Nucleus accumbens (tissue), 56 donors: ENCODE results near the gene SMG1.
"Not testable (repeated sequence)": the region's sequence is repeated elsewhere in the genome, so short reads cannot be mapped to it uniquely, and the experiment has no call there.

Source experiments
- DNase-seq, 56 donors: peaks; one replicate each; lab custom pipeline; 2025; lab: John Stamatoyannopoulos, UW

The SMG1 gene

DNA sequence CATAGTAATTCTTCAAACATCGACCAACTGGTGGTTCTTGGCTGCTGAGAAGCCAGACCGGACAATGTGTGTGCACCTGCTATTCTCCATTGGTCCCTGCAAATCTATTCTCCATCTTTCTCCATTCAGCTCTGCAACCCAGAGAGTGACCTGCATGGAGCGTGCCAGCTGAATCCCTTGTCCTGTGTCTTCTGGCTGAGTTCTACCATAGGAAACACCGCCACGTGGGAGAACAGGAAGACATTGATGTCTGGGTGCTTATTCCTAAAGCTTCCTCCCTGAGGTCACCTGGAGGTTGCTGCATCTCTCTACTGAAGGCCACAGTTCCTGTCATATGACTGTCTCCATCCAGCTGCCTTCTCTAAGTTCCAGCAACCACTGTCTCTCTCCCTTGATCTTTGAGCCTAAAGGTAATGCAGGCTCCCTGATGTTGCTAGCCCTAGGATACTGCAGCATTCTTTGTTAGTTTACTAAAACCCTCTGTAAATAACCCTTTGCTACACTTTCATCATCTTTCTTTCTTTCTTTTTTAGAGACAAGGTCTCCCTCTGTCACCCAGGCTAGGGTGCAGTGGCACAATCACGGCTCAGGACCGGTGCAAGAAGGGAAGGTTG lies 10.6 kb upstream of the SMG1 start:
- DNase-seq: no peak

DNA sequence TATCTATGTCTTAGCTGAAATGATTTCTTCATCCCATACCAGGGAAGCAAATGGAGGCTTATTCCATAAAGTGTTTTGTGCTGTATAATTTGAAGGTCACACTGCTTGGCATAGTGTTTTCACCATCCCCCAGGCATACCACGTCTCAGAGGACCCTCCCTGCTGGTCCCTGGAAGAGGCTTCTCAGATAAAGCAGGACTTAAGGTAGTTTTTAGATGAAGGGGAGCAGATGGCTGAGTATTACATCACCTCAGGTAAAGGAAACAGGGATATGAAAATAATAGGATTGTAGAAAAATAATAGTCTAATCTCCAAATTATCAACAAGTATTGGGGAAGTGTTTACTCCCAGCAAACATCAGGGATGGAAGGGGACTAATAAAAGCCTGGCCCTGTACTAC lies 7.3 kb upstream of the SMG1 start:
- DNase-seq: no peak

DNA sequence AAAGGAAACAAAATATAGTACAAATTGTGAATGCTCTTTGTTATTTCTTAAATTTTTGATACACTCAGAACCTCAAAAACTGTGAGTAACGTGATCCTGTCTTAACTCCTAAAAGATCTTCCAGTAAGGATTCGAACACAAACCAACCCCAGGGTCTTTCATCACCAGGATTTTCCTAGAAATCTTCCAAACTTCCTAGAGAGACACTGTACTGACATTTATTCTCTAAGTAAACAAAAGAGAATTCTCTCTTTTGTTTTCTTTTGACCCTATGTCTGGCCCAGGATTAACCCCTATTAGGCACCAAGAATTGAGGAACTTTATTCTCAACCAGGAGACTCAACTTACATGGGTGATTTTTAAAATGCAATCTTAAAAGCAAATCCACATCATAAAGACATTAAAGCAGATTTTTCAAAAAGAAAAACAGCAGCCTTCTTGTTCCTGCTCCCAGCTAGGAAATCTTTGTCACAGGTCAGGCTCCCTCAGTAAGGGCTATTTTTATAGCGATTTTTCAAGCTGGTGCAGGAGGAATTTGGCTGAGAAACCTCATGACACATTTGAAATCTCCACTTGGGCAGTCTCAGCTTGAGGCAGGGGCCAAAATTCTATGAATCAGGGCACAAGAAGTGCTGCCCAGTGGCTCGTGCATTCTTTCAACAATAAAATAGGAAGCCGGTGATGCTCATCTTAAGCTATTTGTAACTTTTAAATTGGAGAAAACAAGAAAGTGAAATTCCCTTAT lies 6.2 kb upstream of the SMG1 start:
- DNase-seq: peak in 2 of 56 donors; percentile 5

DNA sequence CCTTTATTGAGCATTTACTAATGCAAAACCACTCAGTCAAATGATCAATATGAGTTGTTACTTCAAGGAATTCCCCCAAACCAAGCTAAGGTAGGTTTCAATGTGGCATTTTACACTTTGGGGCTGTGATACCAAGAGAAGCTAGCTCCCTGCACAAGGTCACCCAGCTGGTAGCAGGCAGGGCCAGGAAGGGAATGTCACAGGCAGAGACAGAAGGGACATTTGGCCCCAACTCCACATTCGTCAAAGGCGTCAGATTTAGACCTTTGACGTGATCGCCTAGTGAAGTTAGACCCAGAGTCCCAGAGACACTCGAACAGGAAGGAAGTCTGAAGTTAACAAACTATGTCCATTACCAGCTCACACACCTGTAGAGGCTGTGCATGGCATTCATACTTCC lies 5.5 kb upstream of the SMG1 start:
- no peak for DNase-seq

DNA sequence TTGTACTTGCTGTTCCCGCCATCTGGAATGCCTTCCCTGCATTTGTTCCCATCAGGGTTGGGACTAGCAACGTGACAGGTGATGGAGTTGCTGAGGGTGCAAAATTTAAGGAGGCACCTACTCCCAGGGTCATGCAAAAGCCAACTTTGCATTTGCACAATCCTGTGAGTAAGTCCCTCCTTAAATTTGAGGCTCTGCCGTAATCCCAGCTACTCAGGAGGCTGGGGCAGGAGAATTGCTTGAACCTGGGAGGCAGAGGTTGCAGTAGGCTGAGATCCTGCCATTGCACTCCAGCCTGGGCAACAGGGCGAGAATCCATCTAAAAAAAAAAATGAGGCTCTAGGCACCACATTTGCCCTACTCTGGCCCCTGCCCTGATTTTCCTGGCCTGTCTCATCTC lies 3.9 kb upstream of the SMG1 start:
- DNase-seq: not testable (repeated sequence)

DNA sequence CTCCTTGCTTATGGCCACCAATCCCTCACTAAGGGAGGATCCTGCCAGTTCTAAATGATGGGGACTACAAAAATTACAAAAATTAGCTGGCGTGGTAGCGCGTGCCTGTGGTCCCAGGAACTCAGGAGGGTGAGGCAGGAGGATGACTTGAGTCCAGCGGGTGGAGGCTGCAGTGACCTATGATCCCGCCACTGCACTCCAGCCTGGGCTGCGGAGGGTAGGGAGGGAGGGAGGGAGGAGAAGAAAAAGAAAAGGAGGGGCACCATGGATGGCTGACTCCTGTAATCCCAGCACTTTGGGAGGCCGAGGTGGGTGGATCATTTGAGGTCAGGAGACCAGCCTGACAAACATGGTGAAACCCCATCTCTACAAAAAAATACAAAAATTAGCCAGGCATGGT lies 1.9 kb upstream of the SMG1 start:
- not testable (repeated sequence) for DNase-seq

DNA sequence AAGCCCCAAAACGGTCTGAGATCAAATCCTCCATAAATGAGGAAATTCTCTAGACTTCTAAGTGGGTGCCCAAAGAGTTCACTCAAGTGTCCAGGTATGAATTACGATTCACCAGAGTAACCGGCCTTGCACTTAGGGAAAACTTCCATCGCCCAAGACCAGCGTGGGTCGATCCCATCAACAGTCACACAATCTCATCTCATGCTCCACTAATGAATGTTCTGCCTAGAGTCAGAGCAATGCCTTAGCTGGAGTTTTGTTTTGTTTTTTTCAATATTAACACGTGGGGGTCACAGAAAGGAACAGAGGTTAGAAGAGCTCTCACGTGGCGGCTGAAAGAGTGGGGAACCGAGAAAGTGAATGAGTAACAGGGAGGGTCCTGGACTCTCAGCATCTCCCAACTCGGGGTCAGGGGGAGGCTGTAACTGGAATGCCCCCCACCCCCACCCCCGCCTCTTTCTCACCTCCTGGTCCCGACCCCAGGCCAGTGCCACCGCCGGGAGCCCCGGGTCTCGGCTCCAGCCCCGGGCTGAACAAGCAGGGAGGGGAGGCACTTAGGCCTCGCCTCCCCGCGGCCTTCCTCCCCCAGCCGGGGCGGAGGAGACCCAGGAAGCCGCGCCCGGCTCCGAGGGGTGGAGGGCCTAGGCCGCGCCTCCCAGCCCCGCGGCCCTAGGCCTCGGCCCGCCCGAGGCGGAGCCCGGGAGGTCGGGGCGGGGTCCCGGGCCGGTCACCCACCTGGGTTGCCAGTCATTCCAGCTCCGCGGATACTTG lies 808 bp downstream of the SMG1 start:
- peak in 11 of 56 donors; percentile 0 to 30 (median 15) for DNase-seq

DNA sequence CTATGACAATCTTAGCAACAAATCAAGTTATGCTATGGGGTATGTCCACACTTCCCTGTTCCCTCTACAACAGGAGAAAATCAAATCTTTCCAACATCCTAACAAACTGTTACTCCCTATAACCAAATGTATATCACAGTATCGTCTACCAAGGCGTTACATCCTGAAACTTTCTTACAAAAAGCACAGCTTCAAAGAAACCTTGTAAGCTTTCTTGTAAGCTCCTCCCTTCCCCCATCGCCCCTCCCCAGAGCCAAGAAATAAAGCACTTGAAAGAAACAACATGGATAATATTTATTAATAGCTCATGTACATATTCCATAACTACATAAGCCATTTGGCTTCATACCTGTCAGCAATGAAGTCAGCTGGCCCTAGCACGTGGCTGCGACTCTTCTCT lies 2.3 kb downstream of the SMG1 start:
- not testable (repeated sequence) for DNase-seq

DNA sequence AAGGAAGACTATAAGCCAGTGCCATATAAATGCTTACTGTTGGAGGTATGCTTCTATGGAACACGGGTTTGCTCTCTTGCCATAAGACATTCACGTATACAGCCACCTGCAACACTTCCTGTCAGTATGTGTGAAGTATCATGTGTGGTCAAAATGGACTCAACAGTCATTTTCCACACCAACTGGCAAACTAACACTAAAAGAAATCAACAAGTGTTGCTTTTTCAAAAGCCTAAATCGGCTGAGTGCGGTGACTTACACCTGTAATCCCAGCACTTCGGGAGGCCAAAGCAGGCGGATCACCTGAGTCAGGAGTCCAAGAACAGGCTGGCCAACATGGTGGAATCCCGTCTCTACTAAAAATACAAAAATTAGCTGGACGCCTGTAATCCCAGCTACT lies 3.1 kb downstream of the SMG1 start:
- DNase-seq: not testable (repeated sequence)

DNA sequence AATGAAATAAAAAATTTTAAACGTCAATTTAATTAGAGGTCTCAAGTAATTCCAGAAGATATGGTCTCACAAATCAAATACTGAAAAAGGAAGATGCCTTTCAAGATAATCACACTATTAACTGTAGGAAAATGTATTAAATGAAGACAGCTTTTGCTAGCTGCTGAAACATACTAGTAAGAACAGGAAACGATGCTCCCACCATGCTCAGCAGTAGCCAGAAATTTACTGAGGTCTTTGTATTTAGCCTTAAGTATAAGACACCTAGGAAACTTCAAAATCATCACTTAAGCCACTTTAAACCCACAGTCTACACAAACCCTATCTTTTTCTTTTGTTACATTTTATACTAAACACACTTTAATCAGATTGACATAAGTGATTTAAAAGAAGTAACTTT lies 16.6 kb downstream of the SMG1 start:
- not testable (repeated sequence) for DNase-seq

DNA sequence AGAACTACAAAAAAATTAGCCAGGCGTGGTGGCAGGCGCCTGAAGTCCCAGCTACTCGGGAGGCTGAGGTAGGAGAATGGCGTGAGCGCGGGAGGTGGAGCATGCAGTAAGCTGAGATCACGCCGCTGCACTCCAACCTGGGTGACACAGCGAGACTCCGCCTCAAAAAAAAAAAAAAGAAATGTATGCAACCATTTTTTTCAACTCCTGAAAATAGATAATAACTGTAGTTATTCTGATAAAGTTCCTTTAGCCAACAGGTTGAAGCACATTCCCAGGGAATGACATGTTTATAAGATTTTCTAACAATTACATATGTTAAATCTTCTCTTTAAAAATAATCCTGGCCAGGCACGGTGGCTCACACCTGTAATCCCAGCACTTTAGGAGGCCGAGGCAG lies 17.5 kb downstream of the SMG1 start:
- not testable (repeated sequence) for DNase-seq

DNA sequence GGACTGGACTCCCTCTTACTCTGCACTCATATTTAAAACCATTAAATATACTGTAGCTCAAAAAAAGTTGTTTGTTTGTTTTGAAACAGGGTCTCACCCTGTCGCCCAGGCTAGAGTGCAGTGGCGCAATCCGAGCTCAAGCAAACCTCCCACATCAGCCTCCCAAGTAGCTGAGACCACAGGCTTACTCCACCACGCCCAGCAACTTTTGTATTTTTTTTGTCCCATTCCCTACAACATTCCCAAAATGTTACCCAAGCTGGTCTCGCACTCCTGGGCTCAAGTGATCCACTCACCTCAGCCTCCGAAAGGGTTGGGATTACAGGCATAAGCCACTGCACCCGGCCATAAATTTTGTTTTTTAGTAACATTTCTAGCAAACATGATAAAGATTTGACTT lies 23.4 kb downstream of the SMG1 start:
- DNase-seq: not testable (repeated sequence)

DNA sequence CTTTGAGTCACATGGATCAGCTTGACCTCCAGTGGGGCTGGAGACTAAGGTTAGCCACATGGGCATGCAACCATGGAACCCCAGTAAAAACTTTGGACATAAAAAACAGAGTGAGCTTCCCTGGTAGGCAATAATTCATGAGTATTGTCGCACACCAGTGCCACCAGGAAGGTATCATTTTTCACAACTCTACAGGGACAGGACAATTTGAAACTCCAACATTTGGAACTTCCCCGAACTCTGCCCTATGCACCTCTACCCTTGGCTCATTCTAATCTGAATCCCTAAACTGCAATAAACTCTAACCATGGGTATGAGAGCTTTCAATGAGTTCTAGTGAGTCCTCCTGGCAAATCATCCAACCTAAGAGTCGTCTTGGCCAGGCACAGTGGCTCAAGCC lies 24.2 kb downstream of the SMG1 start:
- DNase-seq: not testable (repeated sequence)

DNA sequence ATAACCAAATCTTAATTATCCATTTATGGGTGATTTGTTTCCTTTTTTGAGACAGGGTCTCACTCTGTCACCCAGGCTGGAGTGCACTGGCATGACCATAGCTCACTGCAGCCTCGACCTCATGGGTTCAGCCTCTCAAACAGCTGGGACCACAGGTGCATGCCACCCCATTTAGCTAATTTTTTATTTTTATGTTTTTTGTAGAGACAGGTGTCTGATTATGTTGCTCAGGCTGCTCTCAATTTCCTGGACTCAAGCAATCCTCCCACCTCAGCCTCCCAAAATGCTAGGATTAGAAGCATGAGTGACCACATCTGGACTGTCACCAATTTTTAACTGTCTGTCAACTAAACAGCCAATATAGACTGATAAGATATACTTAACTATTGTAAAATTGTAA lies 25.0 kb downstream of the SMG1 start:
- DNase-seq: not testable (repeated sequence)

DNA sequence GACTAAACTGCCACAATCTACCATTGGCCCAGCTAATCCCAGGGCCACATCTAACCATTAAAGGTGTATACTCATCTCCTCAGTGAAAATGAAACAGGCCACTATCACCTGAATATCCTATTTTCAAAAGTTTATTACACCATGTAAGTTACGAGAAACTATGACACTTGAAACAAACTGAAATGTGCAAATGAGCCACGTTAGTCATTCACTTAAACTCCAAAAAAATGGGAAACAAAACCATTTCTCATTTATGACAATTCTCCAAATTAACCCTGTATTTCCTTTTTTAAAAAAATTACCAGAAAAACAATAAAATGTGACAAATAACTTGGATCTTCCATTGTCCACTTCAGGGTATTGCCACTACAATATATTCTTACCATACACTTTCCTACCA lies 41.8 kb downstream of the SMG1 start:
- not testable (repeated sequence) for DNase-seq

DNA sequence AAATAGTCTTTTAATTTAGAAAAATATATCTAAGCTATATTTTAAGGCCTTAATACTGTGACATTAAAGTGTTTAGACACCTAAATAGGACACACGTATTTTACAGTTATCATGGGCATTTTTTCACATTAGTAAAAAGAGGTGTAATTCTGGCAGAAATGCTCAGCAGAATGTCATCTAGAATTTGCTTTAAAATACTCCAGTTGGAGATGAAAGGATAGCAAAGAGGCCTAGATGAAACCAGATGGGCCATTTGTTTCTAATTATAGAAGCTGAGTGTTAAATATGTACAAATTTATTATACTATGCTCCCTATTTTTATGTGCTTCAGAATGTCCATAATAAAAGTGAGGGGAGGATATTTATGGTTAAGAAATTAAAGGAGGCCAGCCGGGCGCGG lies 48.5 kb downstream of the SMG1 start:
- DNase-seq: not testable (repeated sequence)

DNA sequence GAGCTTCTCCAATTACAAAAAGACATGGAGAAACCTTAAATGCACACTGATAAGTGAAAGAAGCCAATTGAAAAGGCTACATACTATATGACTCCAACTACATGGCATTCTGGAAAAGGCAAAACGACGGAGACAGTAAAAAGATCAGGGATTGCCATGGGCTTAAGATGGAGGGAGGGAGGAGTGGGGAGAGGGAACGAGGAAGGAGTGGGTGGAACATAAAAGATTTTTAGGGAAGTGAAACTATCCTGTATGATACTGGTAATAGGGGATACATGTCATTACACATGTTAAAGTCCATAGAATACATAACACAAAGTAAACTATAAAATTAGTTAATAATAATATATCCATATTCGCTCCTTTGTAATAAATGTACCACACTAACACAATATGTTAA lies 48.9 kb downstream of the SMG1 start:
- DNase-seq: not testable (repeated sequence)

DNA sequence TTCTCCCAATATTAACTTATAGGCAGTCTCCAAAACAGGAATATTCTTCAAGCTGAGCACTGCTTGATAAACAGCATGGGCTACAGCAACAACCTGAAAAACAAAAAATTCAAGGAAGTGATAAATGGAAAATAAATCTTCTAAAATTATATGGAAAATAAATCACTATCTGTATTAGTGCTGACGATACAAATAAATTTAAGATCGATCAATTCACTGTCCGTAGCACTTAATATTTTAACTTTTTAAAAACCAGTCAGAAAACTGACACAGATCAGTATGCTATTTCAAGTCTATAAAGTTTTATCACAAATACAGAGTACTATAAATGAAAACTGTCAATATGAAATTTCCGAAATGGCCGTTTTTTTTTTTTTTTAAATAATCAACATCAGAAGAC lies 49.9 kb downstream of the SMG1 start:
- not testable (repeated sequence) for DNase-seq

DNA sequence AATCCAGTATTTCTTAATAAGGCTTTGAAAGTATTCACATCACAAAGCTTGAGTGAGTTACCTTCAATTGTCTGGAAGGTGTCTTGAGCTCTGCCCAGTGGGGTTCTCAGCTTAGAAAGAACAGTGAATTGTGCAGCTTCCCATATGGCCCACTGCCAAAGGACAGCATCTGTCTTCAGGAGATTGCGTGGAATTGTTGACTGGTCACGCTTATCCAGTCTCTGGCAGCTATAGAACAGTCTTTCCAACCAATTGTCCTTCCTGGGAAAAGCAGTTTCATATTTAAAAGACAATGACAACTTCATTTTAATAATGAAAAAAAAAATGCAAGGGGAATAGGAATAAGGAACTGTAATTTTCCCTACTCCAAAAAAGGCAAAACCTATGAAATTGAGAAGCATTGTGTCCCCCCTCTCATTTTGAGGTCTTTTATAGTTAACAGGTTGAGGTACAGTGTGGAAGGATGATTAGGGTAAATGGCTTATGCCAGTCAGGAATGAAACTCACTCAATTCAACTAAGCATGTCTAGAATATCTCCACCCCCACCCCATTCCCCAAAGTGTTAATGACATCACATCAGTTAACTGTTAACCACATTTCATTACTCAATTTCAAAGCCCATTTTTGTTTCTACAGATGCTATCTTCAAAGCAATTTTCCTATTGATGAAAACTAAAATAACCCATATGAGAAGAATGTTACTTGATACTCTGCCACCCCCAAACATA lies 57.0 kb downstream of the SMG1 start:
- peak in 1 of 56 donors; percentile 1 for DNase-seq

DNA sequence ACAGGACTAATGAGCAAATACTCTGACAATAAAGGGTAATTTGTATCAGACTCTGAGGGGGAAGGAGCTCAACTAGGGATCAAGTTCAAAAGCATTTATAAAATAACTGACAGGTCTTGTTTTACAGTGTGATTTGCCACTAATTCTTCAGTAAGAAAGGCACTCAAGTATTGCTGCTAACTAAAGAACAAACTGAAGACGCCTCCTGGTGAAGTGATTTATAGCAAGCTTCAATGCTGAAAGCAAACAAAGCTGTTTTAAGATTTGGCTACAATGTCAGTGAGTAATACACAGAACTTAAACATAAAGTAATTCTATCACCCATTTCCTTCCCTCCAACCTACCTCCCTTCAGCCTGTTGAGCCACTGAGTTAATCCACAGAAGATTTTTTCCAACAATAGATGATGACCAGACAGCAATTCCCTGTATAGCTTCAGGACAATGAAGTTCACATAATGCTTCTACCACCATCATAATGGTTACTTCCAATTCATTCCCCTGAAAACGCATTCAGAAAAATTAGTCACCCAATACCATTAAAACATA lies 59.9 kb downstream of the SMG1 start:
- not testable (repeated sequence) for DNase-seq

DNA sequence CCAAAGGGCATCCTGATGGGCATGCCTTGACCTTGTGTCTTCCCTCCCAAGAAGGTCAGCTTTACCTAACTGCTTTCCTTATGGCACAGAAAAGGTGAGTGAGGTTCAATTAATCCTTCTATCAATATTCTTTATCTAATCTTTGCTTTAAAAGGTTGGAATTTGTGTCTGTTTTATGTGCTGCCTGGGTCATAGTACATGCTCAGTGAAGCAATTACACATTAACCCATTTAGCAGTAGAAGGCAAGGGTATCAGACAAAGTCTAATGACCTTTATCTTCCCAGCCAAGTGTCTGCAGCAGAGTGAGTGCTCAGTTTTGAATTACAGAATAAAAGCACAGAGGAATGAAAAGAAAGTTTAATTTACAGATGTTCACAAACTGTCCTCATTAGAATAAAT lies 63.3 kb downstream of the SMG1 start:
- not testable (repeated sequence) for DNase-seq
